ENCODE measurements around the gene HCRT. TPM values are rescaled to one million over a fixed set of nuclear protein-coding genes. Genes with fewer than 3 reads are reported as not detected.
A peak's percentile ranks its signal among the peaks of the same experiment; 100 is the strongest.

Gene HCRT
- total RNA-seq, 1 donor from 2014 or later: not detected

DNA sequence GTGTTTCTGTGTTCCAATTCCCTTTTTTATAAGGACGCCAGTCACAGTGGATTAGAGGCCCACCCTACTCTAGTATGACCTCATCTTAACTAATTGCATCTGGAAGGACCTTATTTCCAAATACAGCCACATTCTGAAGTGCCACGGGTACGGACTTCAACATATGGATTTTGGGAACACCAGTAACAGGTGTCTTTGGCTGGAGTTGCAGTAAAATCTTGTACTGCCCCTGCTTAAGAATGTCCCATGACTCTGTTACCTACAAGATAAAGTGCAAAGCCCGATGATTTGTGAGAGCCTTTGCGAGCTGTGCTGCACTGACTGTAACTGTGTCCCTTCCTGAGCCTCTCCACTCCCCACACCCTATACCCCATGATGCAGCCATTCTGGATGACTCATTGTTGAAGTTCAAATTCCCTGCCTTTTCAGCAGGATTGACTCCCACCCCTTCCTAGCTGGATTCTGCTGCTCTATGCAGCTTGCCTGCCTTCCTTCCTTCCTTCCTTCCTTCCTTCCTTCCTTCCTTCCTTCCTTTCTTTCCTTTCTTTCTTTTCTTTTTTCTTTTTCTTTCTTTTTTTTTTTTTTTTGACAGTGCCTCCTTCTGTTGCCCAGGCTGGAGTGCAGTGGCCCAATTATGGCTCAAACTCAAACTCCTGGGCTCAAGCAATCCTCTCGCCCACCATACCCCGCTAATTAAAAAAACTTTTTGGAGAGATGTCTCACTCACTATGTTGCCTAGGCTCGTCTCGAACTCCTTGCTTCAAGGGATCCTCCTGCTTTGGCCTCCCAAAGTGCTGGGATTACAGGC is 2.1 kb downstream of the HCRT start:
- Histone ChIP-seq H3K9me3 (no peaks in the 10 kb centered on the region), H3K27ac (peak overlapping the region in 1 of 2 donors; percentile 56), H3K36me3 (no peaks in the 10 kb centered on the region), H3K27me3 (peaks cover 11% of the 10 kb centered on the region), H3K4me3 (peak overlapping the region; percentile 69 to 70), H3K4me1 (peaks cover 5 to 12% of the 10 kb centered on the region in 2 donors)
- TF ChIP-seq, protein P1, sequence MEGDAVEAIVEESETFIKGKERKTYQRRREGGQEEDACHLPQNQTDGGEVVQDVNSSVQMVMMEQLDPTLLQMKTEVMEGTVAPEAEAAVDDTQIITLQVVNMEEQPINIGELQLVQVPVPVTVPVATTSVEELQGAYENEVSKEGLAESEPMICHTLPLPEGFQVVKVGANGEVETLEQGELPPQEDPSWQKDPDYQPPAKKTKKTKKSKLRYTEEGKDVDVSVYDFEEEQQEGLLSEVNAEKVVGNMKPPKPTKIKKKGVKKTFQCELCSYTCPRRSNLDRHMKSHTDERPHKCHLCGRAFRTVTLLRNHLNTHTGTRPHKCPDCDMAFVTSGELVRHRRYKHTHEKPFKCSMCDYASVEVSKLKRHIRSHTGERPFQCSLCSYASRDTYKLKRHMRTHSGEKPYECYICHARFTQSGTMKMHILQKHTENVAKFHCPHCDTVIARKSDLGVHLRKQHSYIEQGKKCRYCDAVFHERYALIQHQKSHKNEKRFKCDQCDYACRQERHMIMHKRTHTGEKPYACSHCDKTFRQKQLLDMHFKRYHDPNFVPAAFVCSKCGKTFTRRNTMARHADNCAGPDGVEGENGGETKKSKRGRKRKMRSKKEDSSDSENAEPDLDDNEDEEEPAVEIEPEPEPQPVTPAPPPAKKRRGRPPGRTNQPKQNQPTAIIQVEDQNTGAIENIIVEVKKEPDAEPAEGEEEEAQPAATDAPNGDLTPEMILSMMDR (IDR thresholded peaks at IDR 0.05): no peak
- intact Hi-C loops (cut with DNase I): no loop called here
- DNase-seq (ENCODE audit: low spot score in 2 of 2): no peak

DNA sequence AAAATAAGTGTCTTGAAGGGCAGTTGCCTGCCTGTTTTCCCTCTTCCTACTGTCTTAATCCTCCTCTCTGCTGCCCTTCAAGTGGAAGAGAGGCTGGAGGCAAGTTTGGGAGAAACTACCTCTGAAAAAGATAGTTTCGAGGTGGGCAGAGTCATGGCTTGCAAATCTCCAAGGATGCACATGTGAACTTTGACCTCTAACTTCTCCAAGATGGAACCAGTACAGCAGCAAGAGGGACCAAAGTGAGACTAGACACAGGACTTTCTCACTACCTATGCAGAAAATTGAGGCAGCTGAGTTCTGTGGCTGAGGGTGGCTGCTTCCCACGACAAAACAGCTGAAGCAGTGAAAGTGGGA is 3.4 kb downstream of the HCRT start:
- Histone ChIP-seq H3K36me3 (no peaks in the 10 kb centered on the region), H3K4me3 (no peak overlapping the region), H3K4me1 (peaks cover 5 to 12% of the 10 kb centered on the region in 2 donors), H3K9me3 (no peaks in the 10 kb centered on the region), H3K27ac (no peak overlapping the region), H3K27me3 (peaks cover 11% of the 10 kb centered on the region)
- intact Hi-C loops (cut with DNase I): no loop called here
- TF ChIP-seq, protein P1 (IDR thresholded peaks at IDR 0.05): no peak
- DNase-seq (ENCODE audit: low spot score in 2 of 2): no peak

DNA sequence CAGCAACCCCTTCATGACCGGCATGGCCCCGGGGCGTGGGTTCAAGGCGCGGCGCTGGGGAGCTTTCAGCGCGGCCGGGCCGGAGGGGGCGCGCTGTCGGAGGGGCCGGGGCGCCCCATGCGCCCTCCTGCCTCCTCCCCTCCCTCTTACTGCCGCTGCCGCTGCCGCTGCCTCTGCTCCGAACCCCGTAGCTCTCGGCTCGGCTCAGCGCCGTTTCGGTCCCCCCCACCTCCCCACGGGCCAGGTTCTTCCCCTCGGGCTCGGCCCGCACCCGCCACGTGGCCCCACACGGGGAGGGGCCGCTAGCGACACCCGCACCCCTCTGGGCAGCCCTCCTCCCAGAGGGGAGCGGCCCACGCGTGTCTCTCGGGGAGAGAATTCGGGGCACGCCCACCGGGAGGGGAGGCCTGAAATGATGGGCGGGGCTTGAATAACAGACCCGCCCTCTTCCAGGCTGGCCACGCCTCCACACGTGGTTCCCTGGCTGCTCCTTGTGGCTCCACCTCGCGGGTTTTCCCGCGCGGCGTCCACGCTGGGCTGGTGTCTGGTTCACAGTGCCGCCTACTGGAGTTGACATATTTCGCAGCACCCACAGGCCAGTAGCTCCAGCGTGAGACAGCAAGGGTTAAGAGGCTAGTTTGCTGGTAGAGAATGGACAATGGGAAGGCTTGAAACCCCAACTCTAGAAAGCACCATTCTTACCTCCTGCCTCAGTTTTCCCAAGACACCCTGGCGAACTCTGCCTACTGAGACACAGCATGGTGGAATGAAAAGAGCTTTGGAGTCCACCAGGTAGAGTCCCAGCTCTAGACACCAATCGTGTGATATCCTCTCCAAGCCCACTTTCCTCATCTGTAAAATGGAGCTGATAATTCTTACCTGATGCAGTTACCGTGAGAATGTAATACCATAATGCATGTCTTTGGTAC is 4.1 kb downstream of the HCRT start, which contains the start of gene KCNH4:
TSS of gene KCNH4 (minus strand) at position 221 of the 929 bp plus-strand sequence. CDS start at position 24, 197 bp downstream.
- peaks cover 5 to 12% of the 10 kb centered on the region in 2 donors for H3K4me1 ChIP-seq
- no peaks in the 10 kb centered on the region for H3K9me3 ChIP-seq
- TF ChIP-seq, protein P1 (IDR thresholded peaks at IDR 0.05): peak; percentile 17 to 58 (median 37)
- H3K27ac ChIP-seq: no peak within 1 kb of the TSS
- H3K36me3 ChIP-seq: no peaks in the 10 kb centered on the region
- peak; percentile 39 to 82 for DNase-seq (ENCODE audit: low spot score in 2 of 2)
- intact Hi-C loops (cut with DNase I): no loop called here
- peaks cover 11% of the 10 kb centered on the region for H3K27me3 ChIP-seq
- H3K4me3 ChIP-seq: peak within 1 kb of the TSS; percentile 36 to 47

DNA sequence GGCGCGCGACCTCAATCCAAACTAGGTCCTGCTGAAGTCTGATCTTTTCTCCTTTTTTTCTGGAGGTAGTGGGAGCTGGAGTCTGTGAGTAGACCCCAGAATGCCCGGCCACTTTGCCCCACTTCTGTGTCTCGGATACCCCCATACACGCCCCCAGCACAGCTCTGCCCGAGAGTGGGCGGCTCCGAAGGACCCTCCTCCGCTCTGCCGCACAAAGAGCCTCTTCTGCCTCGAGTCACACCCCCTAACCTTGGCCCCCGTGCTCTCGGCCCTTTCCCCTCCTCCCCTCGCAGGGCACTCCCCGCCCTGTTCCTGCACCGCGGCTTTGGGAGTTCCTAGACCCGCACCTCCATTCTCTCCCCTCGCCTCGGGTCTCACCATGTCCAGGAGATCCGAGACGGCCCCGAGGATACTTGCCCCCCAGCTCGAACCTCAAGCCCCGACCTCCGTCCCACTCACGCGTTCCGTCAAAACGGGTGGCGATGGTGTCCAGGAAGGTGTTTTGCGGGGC is 4.8 kb downstream of the HCRT start:
- peak overlapping the region; percentile 36 to 47 for H3K4me3 ChIP-seq
- no peaks in the 10 kb centered on the region for H3K36me3 ChIP-seq
- peaks cover 11% of the 10 kb centered on the region for H3K27me3 ChIP-seq
- no peak for DNase-seq (ENCODE audit: low spot score in 2 of 2)
- no peaks in the 10 kb centered on the region for H3K9me3 ChIP-seq
- peaks cover 5 to 12% of the 10 kb centered on the region in 2 donors for H3K4me1 ChIP-seq
- H3K27ac ChIP-seq: no peak overlapping the region
- intact Hi-C loops (cut with DNase I): no loop called here
- TF ChIP-seq, protein P1 (IDR thresholded peaks at IDR 0.05): no peak

DNA sequence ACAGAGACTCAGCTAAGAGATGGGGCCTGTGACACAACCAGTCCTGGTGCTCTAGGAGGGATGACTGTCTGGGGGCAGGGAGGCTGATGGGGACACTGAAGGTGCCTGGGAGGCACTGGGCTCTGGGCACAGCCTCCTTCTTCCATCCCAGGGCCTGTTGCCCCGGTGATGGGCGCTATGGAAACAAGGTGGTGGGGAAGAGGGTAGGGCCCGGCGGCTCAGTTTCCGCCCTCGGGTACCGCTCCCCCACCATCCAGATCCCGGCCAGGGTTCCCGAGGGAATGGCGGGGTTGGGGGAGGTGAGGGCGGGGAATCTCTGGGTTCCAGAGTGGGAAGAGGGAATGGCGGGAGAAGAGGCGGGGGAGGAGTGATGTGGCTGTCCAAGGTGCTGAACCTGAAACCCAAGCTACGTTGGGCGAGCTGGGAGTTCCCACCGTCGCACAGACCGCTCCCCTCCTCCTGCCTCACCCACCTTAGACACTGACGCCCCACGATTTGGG is 5.3 kb downstream of the HCRT start:
- no peaks in the 10 kb centered on the region for H3K36me3 ChIP-seq
- TF ChIP-seq, protein P1 (IDR thresholded peaks at IDR 0.05): no peak
- intact Hi-C loops (cut with DNase I): no loop called here
- no peak overlapping the region for H3K4me3 ChIP-seq
- no peak for DNase-seq (ENCODE audit: low spot score in 2 of 2)
- peaks cover 5 to 12% of the 10 kb centered on the region in 2 donors for H3K4me1 ChIP-seq
- no peaks in the 10 kb centered on the region for H3K9me3 ChIP-seq
- no peak overlapping the region for H3K27ac ChIP-seq
- peaks cover 11% of the 10 kb centered on the region for H3K27me3 ChIP-seq

All from ascending aorta (tissue), 2 donors.